Activated T-cell treated with anti-CD3 and anti-CD28 coated beads for 4 hours (primary cell): ENCODE results near the gene ABCF2.

Experiments
- DNase-seq: peaks from one replicate; pipeline ENCODE4 v3.0.0-alpha.2; 2020

The ABCF2 gene

DNA sequence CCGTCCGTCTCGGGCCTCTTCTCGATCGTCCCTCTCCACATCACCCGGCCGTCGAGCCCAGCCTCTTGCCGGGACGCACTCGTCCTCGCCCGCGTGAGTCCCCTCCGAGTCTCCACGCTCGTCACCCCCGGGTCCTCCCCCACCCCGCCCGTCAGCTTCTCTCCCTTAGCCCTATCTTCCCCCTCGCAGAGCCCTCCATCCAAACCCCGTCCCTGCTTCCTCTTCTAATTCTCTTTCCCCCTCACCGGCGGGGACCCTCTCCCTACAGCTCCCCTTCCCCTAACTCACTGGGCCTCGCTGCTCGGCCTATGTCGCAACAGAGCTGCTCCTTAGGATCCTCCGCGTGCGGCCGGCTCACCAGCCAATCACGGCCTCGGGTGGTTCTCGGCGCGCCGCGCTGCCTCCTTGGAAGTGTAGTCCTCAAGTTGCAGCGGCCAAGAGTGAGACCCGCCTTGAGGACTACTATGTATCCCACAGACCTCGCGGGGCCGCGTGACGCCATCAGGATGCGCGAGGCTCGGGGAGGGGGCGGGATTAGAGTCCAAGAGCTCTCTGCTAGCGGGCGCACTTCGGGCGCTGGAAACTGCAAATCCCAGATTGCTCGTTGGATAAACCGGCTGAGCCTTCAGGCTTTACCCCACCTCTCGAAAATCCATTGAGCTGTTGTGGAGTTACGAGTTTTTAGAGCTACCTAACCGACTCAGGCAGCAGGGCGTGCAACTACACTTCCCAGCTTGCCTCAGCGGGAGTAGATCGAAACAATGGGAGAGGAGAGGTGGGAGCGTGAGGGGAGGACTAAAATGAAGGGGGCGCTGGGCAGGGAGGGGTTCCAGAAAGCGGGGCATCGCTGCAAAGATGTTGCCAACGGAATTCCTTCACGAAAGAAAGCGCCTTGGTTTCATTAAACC, at the start of gene ABCF2:
Gene ABCF2 (minus strand): TSS at position 331 of the 908 bp plus-strand sequence. CDS start 747 bp downstream, outside the sequence.
- peak; percentile 99 for DNase-seq

DNA sequence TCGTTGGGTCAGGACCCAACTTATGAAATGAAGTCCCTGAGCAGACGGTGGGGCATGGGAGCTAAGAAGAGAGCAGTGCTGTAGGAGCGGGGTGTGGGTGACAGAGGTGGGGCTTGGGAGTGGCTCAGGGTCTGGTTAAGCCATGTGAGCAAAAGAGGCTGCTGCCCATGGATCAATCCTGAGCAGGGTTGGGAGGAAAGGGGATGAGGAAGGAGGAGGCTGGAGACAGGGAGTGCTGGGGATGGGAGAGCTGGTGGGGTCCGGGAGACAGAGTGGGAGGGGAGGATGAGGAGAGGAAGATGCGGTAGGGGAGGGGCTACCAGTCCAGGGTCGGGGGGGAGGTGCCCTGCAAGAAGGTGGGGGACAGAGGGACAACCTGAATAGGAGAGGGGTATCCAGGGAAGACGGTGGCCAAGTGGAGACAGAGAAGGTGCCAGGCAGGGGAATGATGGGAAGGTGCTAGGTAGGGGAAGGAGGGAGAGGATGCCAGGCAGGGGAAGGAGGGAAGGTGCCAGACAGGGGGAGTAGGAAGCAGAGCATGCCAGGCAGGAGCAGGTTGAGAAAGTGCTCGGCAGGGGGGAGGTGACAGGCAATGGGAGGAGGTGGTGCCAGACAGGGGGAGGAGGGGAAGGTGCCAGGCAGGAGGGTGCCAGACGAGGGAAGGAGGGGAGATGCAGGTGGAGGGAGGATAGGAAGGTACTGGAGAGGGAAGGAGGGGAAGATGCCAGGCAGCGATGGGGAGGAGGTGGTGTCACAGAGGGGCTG, 49.0 kb upstream of the ABCF2 start:
- DNase-seq, result no peak

DNA sequence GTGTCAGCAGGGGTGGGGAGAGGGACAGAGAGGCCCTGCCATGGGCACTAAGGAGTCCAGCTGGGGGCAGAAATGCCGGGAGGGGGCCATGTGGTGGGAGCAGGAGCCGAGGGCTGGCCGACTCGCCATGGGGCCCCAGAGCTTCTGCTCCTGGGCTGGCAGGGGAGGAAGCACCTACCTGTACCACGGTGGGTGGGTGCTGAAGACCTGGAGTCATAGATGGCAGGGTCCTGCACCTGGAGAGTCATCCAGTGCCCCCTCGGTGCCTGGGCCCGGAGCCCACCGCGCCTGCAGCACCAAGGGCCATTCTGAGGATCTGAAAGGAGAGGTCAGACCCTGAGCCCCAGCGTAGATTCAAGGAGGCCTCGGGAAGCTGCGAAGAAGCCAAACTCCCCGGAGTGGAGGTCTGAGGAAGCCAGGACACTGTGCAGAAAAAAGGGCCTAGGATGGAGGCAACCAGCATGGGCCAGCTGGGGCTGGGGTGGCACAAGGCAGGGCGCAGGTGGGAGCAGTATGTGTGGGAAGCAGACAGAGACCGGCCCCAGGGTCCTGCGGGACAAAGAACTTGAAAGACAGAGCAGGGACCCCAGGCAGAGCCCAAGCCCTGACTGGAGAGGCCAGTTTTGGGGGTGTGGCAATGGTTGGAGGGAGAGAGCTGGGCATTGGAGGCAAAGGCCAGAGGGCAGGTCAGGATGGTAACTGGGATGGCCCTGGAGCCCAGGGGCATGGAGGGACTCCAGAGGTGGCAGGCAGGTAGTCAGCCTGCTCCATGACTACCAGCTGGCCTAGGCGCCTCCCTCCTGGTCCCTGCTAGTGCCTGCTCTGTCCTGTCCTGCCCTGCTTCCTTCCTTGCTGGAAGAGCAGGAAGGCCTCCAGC, 48.2 kb upstream of the ABCF2 start:
- DNase-seq, result no peak

DNA sequence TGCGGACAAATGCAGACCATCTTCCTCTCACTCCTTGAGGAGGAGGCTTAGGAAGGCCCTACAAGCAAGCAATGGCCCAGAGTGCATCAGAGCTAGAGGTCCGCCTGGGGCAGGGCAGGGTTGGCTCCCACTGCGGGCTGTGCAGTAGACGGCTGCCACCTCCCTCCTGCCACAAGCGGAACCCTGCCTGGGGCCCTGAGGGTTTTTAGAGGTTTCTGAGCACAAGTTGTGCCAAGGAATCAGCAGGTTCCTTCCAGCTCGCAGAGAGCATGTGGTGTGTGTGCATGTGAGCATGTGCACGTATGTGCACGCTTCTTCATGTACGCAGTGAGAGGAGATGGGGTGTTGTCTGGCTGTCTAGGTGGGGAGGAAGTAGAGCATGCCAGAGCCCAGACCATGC, 47.4 kb upstream of the ABCF2 start:
- no peak for DNase-seq

DNA sequence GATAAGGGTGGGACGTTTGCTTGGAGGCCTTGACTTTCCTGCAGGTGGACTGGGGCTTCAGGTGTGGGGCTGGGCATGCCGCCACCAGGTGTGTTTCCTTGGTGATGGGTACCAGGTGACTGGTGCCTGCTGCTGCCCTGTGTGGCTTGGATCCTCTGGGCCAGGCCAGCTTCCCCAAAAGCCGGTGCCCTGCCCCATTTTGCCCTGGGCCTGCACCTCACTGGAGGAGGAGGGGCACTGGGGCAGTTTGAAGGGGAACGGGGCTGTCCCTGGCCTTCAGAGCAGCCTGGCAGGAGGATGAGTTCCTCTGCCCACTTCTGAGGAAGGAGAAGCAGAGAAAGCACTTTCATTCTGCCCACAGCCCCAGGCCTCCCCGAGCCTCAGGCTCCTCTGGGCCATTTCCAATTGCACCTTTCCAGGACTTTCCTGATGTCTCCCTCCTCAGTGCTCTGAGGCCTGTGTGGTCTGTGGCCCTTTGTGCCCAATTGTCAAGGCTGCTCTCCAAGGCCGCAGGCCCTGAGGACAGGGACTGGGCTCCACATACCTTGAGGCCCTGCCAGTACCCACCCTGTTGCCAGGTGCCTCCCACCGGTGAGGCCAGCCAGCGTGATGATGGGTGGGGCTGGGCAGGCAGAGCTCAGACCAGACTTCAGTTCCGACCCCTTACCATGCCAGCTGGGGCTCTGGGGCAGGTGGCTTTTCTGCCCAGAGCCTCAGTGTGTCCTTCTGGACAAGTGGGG, 46.8 kb upstream of the ABCF2 start:
- no peak for DNase-seq

DNA sequence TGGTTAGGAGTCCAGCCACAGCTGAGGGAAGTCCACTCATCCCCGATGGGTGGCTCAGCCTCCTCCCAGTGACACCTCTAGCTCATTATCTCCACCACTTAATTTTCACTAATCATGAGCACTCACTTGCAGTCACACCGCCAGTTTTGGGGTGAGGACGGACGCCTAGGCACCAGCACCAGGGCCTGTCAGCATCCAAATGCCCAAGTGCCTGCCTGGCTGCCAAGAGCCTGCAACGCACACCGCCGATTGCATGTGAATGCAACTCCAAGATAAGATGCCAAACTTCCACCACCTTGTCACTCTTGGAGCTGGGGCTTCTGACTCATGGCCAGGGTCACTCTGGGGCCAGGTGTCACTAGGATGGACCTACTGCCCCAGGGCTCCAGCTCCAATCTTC, 45.9 kb upstream of the ABCF2 start:
- DNase-seq, result no peak

DNA sequence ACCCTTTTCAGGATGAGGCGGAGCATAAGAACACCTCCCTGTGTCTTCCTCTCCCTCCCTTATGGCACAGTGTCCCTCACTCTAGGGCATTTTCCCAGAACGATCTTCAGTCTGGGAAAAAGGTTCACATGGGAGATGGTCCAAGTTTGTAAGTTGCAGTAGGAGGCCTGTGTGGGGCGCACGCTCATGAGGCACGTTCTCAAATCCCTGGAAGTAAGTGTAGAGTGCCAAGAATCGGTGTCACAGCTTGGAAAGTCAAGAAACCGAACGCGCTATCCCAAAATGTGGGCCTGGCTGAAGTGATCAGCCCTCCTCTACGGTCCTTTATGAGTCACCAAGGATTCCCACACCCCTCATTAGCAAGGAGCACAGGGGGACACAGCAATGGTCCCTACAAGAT, 45.4 kb upstream of the ABCF2 start:
- DNase-seq, result no peak

DNA sequence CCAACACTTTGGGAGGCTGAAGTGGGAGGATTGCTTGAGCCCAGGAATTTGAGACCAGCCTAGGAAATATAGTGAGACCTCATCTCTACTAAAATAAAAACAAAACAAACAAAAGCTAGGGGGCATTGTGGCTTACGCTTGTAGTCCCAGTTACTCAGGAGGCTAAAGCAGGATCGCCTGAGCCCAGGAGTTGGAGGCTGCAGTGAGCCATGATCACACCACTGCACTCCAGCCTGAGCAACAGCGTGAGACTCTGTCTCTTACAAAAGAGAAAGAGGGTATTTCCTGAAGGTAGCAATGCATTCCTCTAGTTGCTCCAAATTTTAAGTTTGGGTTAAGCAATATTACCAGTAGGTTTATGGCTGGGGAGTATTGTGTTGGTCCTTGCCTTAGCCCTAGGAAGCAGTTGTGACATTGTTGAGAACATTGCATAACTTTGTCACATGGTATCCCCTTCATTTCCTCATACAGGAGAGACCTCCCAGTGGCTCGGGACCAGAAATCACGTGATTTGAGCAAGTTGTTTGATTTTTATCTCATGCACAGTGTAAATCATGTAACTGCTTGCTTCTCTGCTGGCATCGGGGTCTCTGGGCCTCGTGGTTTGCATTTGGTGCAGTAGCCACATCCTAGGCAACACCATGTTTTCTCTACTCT, 44.8 kb upstream of the ABCF2 start:
- DNase-seq, result no peak

DNA sequence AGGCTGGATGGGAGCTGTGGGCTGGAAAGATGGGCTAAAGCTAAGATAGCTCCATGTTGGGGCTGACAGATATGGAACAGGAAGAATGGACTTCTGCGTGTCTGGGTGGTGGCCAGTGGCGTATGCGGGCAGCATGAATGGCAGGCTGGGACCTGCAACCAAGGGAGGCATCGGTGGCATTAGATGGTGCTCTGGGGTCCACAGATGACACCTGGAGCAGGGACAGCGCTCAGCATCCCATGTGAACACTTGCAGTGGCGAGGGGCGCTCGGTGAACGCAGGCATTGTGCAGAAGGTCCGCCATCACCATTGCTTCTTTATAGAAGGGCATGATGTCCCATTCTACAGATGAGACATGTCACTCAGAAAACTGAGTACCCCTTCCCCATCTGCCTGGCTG, 42.5 kb upstream of the ABCF2 start:
- DNase-seq, result no peak

DNA sequence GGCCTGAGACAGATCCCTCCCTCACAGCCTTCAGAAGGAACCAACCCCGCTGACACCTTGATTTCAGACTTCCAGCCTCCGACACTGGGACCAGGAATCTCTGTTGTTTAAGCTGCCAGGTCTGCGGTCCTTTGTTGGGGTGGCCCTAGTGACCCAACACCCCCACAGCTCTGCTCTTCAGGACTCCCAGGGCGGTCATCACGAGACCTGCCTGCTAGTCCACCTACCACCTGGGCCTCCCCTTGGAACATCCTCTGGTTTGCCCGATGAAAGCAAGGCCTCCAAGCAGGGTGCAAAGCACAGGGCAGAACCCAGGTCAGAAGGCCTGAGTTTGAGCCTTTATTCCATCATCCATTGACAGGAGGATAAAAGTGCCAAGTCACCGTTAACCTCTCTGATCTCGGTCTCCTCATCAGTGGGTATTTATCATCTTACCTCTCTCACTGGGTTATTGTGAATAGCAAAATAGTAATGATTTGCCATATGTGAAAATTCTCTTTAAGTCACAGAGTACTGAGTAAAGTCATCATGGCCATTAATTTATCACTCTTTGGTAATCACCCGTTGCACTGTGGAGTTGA, 38.4 kb upstream of the ABCF2 start:
- DNase-seq, result no peak

DNA sequence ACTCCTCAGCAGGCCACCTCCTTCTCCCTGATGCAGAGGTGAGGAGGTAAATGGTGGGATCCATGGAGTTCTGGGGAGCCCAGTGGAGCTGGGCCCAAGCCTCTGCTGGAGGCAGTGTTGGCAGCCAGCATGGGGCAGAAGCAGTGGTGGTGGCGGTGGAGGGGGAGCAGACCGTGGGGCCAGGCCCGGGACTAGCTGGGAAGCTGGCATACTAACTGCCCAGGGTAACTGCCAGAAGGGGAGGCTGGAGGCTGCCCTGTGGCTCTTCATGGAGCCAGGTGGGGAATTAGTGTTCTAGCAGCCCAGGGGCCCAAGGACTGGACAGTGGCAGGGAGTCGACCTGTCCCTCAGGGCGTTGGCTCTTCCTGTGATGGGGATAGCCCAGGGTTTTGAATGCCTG, 37.6 kb upstream of the ABCF2 start:
- DNase-seq, result no peak

DNA sequence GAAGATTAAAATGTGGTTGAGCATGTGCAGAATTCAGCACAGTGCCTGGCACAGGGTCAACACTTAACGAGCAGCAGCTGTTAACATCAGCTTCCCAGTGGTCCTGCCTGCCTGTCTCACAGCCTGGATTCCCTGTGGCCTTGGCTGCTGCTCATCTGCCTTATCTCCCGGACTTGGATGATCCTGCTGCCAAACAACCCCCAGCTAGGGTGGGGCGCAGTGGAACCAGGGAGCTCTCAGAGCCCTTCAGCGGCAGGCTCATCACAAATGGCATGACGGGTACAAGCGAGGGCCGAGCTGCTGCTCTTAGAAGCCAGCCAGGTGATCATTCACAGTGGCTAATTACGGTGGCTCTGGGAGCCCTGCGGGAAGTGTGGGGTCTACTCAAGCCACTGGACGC, 34.5 kb upstream of the ABCF2 start:
- no peak for DNase-seq

DNA sequence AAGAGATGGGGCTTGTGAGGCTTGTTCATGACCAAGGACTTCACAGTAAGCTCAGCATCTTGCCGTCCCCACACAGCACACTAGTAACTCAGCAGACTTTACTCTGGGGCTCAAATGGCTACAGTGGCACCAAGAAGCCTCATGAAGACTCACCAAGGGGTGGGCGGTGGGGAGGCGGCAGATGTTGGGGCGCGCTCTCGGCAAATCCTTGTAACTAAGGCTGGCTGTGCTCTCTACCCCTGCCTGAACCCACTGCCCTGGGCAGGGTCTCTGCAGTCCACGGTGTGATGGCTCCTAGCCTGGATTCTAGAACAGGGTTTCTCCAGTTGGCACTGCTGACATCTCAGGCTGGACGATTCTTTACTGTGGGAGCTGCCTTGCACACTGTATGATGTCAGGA, 33.9 kb upstream of the ABCF2 start:
- no peak for DNase-seq

DNA sequence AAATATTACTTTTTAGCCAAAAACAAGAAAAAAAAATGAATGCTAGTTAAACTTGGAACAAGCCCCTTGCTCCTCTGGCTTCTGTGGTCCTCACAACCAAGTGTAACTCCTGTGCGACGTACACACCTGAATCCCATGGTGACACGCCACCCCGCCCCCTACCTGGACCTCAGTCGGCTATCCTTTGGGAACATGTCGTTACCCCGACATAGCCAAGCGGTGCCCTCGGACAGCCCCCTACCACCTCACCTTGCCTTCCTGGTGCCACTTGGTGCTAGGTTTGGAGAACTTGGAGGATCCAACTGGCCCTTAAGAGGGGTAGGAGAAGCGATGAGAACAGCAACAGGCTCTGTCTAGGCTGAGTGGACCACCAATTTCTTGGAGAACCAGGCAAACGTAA, 33.5 kb upstream of the ABCF2 start:
- DNase-seq, result no peak

DNA sequence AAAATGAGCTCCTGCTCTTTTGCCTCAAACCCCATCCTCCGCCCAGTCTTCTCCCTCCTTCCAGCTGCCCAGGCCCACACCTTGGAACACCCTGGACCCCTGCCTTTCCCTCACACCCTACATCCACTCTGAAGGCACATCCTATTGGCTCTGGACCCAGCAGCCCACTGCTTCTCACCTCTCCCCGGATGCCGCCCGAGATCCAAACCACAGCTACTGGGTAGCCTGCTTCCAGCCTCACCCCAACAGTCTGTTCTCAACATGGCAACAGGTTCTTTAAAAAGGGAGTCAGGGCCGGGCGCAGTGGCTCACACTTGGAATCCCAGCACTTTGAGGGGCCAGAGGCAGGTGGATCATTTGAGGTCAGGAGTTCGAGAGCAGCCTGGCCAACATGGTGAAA, 31.0 kb upstream of the ABCF2 start:
- no peak for DNase-seq

DNA sequence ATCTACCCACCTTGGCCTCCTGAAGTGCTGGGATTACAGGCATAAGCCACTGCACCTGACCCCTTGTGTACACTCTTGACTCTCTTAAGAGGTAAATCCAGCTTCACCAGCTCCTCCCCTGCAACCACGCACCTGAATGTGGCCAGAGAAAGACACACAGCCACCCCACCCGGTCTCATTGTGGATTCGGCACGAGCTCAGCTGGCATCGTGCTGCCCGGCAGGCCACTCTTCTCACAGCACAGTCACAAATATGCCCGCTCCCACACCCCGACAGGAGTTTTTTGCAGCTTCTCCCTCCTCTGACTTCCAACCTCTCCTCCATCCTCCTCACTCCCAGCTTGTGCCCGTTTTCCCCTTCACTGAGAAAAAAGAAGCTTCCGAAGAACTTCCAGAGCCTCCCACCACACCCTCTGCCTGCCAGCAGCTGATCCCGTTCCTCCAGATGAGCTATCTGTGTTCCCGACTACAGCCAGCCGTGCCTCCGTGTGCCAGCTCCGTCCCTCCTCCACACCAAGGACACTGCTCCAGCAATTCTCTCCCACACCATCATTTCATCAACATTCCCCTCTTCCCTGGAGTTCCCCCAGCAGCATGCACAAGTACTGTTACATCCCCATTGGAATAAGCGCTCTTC, 29.5 kb upstream of the ABCF2 start:
- no peak for DNase-seq

DNA sequence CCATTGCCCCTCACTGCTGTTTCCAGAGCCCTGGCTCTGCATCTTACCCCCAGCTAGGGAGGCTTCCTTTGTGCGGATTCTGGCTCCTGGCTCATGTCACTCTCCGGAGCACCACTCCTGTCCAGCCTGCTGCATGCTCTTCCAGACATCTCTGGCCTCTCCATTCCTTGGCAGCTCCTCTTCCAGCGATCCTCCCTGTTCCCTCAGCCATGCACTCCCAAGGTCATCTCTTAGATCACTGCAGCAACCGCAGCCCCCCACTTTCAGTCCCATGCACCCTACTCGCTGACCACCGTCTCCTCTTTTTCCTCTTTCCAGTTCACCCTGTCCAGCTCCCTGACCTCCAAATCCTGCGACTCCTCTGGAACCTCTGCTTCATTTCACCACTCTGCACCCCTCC, 28.4 kb upstream of the ABCF2 start:
- DNase-seq, result no peak

DNA sequence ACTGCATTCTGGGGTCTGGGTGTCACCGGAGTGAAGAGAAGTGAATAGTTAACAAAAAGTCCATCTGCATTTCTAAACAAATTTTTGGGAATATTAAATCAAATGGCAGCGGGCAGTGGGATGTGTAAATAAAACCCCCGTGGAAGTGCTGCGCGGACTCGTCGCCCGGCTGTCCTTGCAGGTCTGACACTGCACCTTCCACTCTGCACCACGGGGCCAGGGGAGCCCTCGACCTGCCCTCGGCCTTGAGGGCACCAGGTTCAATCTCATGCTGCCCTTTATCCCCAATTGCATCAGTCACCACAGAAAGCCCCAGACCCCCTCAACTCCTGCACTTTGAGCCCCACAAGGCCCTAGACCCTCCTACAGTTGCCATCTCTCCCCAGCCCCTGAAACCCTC, 27.8 kb upstream of the ABCF2 start:
- DNase-seq, result no peak

DNA sequence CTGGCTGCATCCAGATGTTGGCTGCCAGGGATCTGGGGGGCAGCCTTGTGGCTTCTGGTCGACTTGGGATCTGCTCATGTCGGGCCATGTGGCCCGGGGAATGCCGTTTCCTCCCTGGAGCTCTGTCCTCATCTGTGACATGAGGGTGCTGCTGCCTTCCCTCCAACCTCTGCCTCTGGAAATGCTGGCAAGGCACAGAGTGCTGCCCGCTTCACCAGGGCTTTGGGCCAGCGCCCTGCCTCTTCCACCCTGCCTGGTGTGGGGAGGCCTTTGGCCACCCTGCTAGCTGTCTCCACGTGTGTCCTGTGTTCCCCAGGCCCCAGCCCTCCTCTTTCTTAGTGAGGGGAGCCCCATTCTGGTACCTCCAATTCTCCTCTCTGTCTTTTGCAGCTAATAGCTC, 27.3 kb upstream of the ABCF2 start:
- DNase-seq, result no peak

DNA sequence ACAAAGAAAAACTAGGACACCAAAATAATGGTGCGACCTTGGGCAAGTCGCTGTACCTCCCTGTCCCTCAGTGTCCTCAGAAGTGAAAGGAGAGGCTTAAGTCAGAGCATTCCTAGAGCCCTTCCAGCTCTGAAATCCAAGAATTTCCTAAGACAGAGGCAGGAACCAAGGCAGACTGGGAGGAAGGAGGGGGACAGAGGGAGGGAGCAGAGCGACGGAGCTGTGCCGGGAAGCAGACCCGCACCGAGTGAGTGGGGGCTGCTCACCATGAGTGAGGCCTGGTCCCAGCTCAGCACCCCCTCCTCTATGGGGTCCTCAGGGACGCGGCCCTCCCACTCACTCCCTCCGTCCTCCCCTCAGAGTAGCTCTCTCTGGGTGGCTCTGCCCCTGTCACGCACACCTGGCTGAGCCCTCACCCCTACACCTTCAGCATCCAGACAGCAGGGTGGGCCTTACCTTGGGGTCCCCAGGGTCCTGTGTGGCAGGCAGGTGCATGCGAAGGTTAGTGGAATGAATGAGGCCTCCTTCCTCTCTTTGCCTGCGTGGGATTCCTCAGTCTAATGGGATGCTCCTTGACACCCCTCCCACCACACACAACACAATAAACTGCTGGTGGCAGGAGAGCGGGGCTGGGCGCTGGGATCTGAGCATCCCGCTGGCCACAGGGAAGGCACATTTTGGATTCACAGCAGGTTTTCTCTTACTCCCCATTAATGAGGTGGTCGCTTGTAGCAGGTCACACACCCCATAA, 26.1 kb upstream of the ABCF2 start:
- DNase-seq, result no peak

DNA sequence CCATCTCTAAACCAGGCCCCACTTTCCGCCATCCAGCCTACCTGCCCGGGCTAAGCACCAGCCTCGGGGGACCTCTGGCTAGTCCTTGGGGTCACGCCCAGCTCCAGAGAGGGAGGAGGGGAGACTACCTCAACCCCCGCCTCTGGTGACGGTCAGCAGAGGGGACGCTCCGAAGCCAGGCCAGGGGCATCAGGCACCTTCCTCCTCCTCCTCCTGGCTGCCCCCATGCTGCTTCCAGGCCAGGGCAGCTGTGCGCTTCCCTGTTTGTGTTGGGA, 25.5 kb upstream of the ABCF2 start:
- no peak for DNase-seq
